K562 (cell line): ENCODE results near the gene GOLT1A. TPM values are rescaled to one million over a fixed set of nuclear protein-coding genes. Genes with fewer than 3 reads are reported as not detected.

Source experiments
- BMI1 ChIP-seq: fragments of 150-350 bp; IDR thresholded peaks from 2 replicates; pipeline ENCODE4 v1.6.1; 2014; ENCODE audit warnings: low read length
- CC2D1A ChIP-seq: fragments of 450-650 bp; IDR thresholded peaks from 2 replicates; pipeline ENCODE4 v1.6.1; 2017; ENCODE audit warnings: mild to moderate bottlenecking
- ETV6 ChIP-seq, 3 experiments: fragments of 150-350 bp in 1 of 3; sonication (generic) in 1 of 3; formaldehyde crosslinking in 1 of 3; IDR thresholded peaks; 2 replicates each; pipeline versions ENCODE4 v1.6.1 to v1.8.0; 2014 to 2022; ENCODE audit warnings: borderline replicate concordance in 2 of 3, low read depth in 2 of 3, antibody characterized with exemption in 1 of 3, low read length in 1 of 3, mild to moderate bottlenecking in 1 of 3, missing genetic modification reagents in 1 of 3
- FOS ChIP-seq: IDR thresholded peaks from 3 replicates; pipeline ENCODE4 v1.6.1; 2011; ENCODE audit not compliant: insufficient read length; ENCODE audit errors: extremely low read depth
- GABPB1 ChIP-seq: sonication (generic); formaldehyde crosslinking; IDR thresholded peaks from 2 replicates; pipeline ENCODE4 v1.8.0; 2022; ENCODE audit warnings: mild to moderate bottlenecking, missing genetic modification reagents
- HMG20A ChIP-seq: fragments of 450-650 bp; formaldehyde crosslinking; conservative IDR thresholded peaks from 2 replicates; pipeline ENCODE4 v1.4.0; 2020; ENCODE audit warnings: mild to moderate bottlenecking, mixed read lengths
- KAT8 ChIP-seq: fragments of 450-650 bp; IDR thresholded peaks from 2 replicates; pipeline ENCODE4 v1.6.1; 2016; ENCODE audit warnings: low read depth, mild to moderate bottlenecking
- KDM4B ChIP-seq, 2 experiments: fragments of 450-650 bp in 1 of 2; sonication (generic) in 1 of 2; IDR thresholded peaks; 2 replicates each; pipeline ENCODE4 v1.6.1; 2016 to 2017; ENCODE audit warnings: borderline replicate concordance in 2 of 2, antibody characterized with exemption in 1 of 2, low read depth in 1 of 2, mild to moderate bottlenecking in 1 of 2
- LCOR ChIP-seq: sonication (generic); formaldehyde crosslinking; IDR thresholded peaks from 2 replicates; pipeline ENCODE4 v1.8.0; 2022; ENCODE audit warnings: mild to moderate bottlenecking, missing genetic modification reagents
- MCM3 ChIP-seq: fragments of 450-650 bp; IDR thresholded peaks from 2 replicates; pipeline ENCODE4 v1.6.1; 2016
- NFIC ChIP-seq: fragments of 450-650 bp; IDR thresholded peaks from 2 replicates; pipeline ENCODE4 v1.6.1; 2017; ENCODE audit warnings: mild to moderate bottlenecking, inconsistent platforms
- RUNX1 ChIP-seq: sonication (generic); IDR thresholded peaks from 2 replicates; pipeline ENCODE4 v1.6.1; 2016; ENCODE audit warnings: antibody characterized with exemption, low read depth
- ZBTB1 ChIP-seq: sonication (generic); formaldehyde crosslinking; IDR thresholded peaks from 2 replicates; pipeline ENCODE4 v1.8.1; 2023; ENCODE audit warnings: missing genetic modification reagents, low read depth, mild to moderate bottlenecking, borderline replicate concordance
- ZNF134 ChIP-seq: fragments of 250-450 bp; sonication (Bioruptor Pico); conservative IDR thresholded peaks from 2 replicates; pipeline ENCODE4 v1.4.0; 2020
- ZNF232 ChIP-seq: sonication (generic); formaldehyde crosslinking; IDR thresholded peaks from 2 replicates; pipeline ENCODE4 v1.8.0; 2022; ENCODE audit warnings: mild to moderate bottlenecking, missing genetic modification reagents
- ZNF282 ChIP-seq: sonication (generic); formaldehyde crosslinking; IDR thresholded peaks from 2 replicates; pipeline ENCODE4 v1.8.1; 2023; ENCODE audit warnings: missing genetic modification reagents
- polyA plus RNA-seq, 8 experiments: library from polyadenylated mRNA; depleted of rRNA in 4 of 8; stranded (reverse) in 5 of 8; unstranded in 3 of 8; fragments of >200 nt; fragmentation: Nextera tagmentation in 2 of 8; fragmentation: Illumina TruSeq in 1 of 8; extraction: Ambion mirVana in 2 of 8; extraction: Trizol in 1 of 8; gene quantifications; 2 replicates each; pipeline versions ENCODE4 v1.2.1 to v1.2.3, GENCODE V29; 2011 to 2014; ENCODE audit warnings: inconsistent platforms in 1 of 8, missing spikeins in 1 of 8
- total RNA-seq, 7 experiments: library from RNA; depleted of rRNA in 6 of 7; stranded (reverse); fragments of >200 nt in 6 of 7; fragmentation: Illumina TruSeq in 2 of 7; extraction: Trizol in 2 of 7; gene quantifications; 2 replicates each; pipeline versions ENCODE4 v1.2.1 to v1.2.3, GENCODE V29; 2011 to 2021; ENCODE audit warnings: low replicate concordance in 1 of 7
- TF ChIP-seq, protein P1 (sequence below): fragments of 250-450 bp; sonication (Bioruptor Pico); IDR thresholded peaks from 2 replicates; pipeline ENCODE4 v1.5.0; 2021
- TF ChIP-seq, protein P2 (sequence below): fragments of 450-650 bp; formaldehyde crosslinking; IDR thresholded peaks from 2 replicates; pipeline ENCODE4 v1.4.0; 2020; ENCODE audit warnings: mild to moderate bottlenecking, moderate library complexity
- TF ChIP-seq, protein P3 (sequence below): fragments of 250-450 bp; sonication (Bioruptor Pico); IDR thresholded peaks from 2 replicates; pipeline ENCODE4 v1.5.0; 2021
- TF ChIP-seq, protein P4 (sequence below): fragments of 450-650 bp; conservative IDR thresholded peaks from 2 replicates; pipeline ENCODE4 v1.6.1; 2016; ENCODE audit warnings: missing genetic modification characterization, low read depth, mild to moderate bottlenecking, missing compliant biosample characterization, moderate library complexity
- TF ChIP-seq, protein P5 (sequence below): fragments of 200-800 bp; sonication (Bioruptor generic); IDR thresholded peaks from 2 replicates; pipeline ENCODE4 v1.6.1; 2017; ENCODE audit warnings: missing genetic modification characterization, missing compliant biosample characterization
- TF ChIP-seq, protein P6 (sequence below): sonication (generic); formaldehyde crosslinking; IDR thresholded peaks from 2 replicates; pipeline ENCODE4 v1.8.1; 2023; ENCODE audit warnings: mild to moderate bottlenecking, missing genetic modification reagents, moderate library complexity

The GOLT1A gene
- total and polyA plus RNA-seq, 9 of the 15 experiments (the other 6 are each of a cell fraction or from before 2014, with no cell fraction given) = not detected

DNA sequence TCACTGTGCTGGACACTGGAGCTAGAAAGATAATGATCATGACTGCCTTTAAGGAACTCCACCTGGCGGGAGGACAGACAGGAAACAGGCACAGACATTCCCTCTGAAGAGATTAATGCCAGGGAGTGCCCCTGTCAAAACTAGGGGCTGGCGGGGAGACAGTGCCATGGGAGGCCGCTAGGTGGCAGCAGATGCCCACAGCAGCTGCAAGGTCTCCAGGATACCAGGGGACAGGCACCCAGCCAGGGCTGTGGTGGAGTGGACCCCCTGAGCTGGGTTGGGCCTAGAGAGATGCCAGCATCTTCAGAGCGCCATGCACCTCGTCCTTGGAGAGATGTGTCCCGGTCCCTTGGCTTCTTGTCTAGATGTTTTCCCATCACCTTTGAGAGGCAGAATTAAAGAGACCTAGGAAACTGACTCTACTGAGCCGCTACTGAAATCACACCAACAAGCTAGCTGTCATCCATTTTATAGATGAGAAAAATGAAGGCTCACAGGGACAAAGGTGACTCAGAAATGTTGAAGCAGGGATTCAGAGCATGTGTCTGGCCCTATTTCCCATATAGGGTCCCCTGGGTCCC is 51.2 kb downstream of the GOLT1A start (continued):
- no peak for TF ChIP-seq ETV6 (IDR thresholded peaks at IDR 0.05; ENCODE audit: borderline replicate concordance in 1 of 2, low read depth in 2 of 2, low read length in 1 of 2)
- no peak for TF ChIP-seq ETV6 (CRISPR knock-in tag; IDR thresholded peaks at IDR 0.05; ENCODE audit: borderline replicate concordance)
- TF ChIP-seq, protein P1, sequence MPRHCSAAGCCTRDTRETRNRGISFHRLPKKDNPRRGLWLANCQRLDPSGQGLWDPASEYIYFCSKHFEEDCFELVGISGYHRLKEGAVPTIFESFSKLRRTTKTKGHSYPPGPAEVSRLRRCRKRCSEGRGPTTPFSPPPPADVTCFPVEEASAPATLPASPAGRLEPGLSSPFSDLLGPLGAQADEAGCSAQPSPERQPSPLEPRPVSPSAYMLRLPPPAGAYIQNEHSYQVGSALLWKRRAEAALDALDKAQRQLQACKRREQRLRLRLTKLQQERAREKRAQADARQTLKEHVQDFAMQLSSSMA (CRISPR knock-in tag) = no peak
- TF ChIP-seq MCM3 = no peak
- 0 out of 2 replicates have a peak, but pooled peaks have one; percentile 6 for TF ChIP-seq NFIC
- TF ChIP-seq KDM4B (IDR thresholded peaks at IDR 0.05; ENCODE audit: borderline replicate concordance in 2 of 2, low read depth in 1 of 2) = no peak
- 0 out of 2 replicates have a peak, but pooled peaks have one; percentile 33 for TF ChIP-seq BMI1
- TF ChIP-seq CC2D1A = peak; percentile 80
- TF ChIP-seq KAT8 = no peak
- TF ChIP-seq ZBTB1 (CRISPR knock-in tag) = no peak
- TF ChIP-seq FOS = no peak
- TF ChIP-seq, protein P2, sequence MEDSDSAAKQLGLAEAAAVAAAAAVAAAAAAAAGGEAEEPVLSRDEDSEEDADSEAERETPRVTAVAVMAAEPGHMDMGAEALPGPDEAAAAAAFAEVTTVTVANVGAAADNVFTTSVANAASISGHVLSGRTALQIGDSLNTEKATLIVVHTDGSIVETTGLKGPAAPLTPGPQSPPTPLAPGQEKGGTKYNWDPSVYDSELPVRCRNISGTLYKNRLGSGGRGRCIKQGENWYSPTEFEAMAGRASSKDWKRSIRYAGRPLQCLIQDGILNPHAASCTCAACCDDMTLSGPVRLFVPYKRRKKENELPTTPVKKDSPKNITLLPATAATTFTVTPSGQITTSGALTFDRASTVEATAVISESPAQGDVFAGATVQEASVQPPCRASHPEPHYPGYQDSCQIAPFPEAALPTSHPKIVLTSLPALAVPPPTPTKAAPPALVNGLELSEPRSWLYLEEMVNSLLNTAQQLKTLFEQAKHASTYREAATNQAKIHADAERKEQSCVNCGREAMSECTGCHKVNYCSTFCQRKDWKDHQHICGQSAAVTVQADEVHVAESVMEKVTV = peak; percentile 99
- peak; percentile 39; the same call in 1 of the 2 replicates for TF ChIP-seq GABPB1 (CRISPR knock-in tag)
- no peak for TF ChIP-seq LCOR (CRISPR knock-in tag)
- TF ChIP-seq, protein P3, sequence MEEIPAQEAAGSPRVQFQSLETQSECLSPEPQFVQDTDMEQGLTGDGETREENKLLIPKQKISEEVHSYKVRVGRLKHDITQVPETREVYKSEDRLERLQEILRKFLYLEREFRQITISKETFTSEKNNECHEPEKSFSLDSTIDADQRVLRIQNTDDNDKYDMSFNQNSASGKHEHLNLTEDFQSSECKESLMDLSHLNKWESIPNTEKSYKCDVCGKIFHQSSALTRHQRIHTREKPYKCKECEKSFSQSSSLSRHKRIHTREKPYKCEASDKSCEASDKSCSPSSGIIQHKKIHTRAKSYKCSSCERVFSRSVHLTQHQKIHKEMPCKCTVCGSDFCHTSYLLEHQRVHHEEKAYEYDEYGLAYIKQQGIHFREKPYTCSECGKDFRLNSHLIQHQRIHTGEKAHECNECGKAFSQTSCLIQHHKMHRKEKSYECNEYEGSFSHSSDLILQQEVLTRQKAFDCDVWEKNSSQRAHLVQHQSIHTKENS (CRISPR knock-in tag) = no peak
- TF ChIP-seq, protein P4, sequence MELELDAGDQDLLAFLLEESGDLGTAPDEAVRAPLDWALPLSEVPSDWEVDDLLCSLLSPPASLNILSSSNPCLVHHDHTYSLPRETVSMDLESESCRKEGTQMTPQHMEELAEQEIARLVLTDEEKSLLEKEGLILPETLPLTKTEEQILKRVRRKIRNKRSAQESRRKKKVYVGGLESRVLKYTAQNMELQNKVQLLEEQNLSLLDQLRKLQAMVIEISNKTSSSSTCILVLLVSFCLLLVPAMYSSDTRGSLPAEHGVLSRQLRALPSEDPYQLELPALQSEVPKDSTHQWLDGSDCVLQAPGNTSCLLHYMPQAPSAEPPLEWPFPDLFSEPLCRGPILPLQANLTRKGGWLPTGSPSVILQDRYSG (tag) = no peak
- no peak for TF ChIP-seq HMG20A (CRISPR knock-in tag)
- TF ChIP-seq, protein P5, sequence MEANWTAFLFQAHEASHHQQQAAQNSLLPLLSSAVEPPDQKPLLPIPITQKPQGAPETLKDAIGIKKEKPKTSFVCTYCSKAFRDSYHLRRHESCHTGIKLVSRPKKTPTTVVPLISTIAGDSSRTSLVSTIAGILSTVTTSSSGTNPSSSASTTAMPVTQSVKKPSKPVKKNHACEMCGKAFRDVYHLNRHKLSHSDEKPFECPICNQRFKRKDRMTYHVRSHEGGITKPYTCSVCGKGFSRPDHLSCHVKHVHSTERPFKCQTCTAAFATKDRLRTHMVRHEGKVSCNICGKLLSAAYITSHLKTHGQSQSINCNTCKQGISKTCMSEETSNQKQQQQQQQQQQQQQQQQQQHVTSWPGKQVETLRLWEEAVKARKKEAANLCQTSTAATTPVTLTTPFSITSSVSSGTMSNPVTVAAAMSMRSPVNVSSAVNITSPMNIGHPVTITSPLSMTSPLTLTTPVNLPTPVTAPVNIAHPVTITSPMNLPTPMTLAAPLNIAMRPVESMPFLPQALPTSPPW (CRISPR knock-in tag) = 0 out of 2 replicates have a peak, but pooled peaks have one; percentile 24
- TF ChIP-seq ZNF282 (CRISPR knock-in tag) = no peak
- no peak for TF ChIP-seq ZNF134 (CRISPR knock-in tag)
- TF ChIP-seq ZNF232 (CRISPR knock-in tag) = no peak
- TF ChIP-seq, protein P6, sequence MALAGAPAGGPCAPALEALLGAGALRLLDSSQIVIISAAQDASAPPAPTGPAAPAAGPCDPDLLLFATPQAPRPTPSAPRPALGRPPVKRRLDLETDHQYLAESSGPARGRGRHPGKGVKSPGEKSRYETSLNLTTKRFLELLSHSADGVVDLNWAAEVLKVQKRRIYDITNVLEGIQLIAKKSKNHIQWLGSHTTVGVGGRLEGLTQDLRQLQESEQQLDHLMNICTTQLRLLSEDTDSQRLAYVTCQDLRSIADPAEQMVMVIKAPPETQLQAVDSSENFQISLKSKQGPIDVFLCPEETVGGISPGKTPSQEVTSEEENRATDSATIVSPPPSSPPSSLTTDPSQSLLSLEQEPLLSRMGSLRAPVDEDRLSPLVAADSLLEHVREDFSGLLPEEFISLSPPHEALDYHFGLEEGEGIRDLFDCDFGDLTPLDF = no peak
- TF ChIP-seq RUNX1 = no peak
